IMR-90 (cell line): ENCODE results near the gene HOXB1. TPM values are rescaled to one million over a fixed set of nuclear protein-coding genes. Genes with fewer than 3 reads are reported as not detected.

Experiments used
- ATAC-seq: fragments of 200-7000 bp; cut with Tn5 transposase; 2 replicates; pipeline ENCODE4 v1.9.1; 2020; ENCODE audit warnings: low read depth, mild to moderate bottlenecking, moderate library complexity
- BruUV-seq: library from RNA; stranded (reverse); fragments of 400-500 nt; replicated peaks from 2 replicates; lab custom pipeline; 2021; lab: Mats Ljungman, UMichigan
- CTCF ChIA-PET: fragments of 300-600 bp; formaldehyde crosslinking; extraction: SDS; loops from one replicate; lab custom pipeline; 2021; ENCODE audit warnings: antibody characterized with exemption; lab: Yijun Ruan, JAX
- POLR2A ChIA-PET: fragments of 300-600 bp; sonication (Branson Sonifier 250); formaldehyde crosslinking; loops from one replicate; lab custom pipeline; 2022; ENCODE audit warnings: antibody characterized with exemption; ENCODE audit not compliant: unreplicated experiment; lab: Charles Lee
- DNase-seq: peaks from one replicate; pipeline ENCODE4 v3.0.0; 2013
- H2AFZ ChIP-seq: replicated peaks from 2 replicates; pipeline ENCODE3; 2013; ENCODE audit warnings: low read length, mild to moderate bottlenecking; ENCODE audit not compliant: poor library complexity
- H2AK5ac ChIP-seq: 2 replicates; pipeline ENCODE4 v1.6.1; 2013; ENCODE audit warnings: low read depth, low read length, inconsistent platforms
- H2AK9ac ChIP-seq: replicated peaks from 2 replicates; pipeline ENCODE3; 2013; ENCODE audit warnings: mild to moderate bottlenecking, low read depth, low read length, moderate library complexity; ENCODE audit not compliant: poor library complexity
- H2BK120ac ChIP-seq: 2 replicates; pipeline ENCODE4 v1.6.1; 2013; ENCODE audit warnings: low read depth, low read length, inconsistent platforms
- H2BK15ac ChIP-seq: 3 replicates; pipeline ENCODE4 v1.6.1; 2013; ENCODE audit warnings: low read depth, low read length, inconsistent platforms
- H2BK20ac ChIP-seq: 2 replicates; pipeline ENCODE4 v1.6.1; 2013; ENCODE audit warnings: low read depth, mild to moderate bottlenecking, inconsistent platforms, low read length, moderate library complexity
- H2BK5ac ChIP-seq: 2 replicates; pipeline ENCODE4 v1.6.1; 2013; ENCODE audit warnings: mild to moderate bottlenecking, low read depth, low read length, inconsistent platforms; ENCODE audit not compliant: poor library complexity, severe bottlenecking
- H3K14ac ChIP-seq: replicated peaks from 2 replicates; pipeline ENCODE4 v1.6.1; 2013; ENCODE audit warnings: low read depth, low read length, inconsistent platforms
- H3K18ac ChIP-seq: 2 replicates; pipeline ENCODE4 v1.6.1; 2013; ENCODE audit warnings: low read depth, low read length, control low read depth
- H3K23ac ChIP-seq: 2 replicates; pipeline ENCODE4 v1.6.1; 2013; ENCODE audit warnings: low read depth, low read length, inconsistent platforms
- H3K27ac ChIP-seq: 2 replicates; pipeline ENCODE4 v1.5.1; 2013; ENCODE audit warnings: mild to moderate bottlenecking, control low read depth, low read length; ENCODE audit not compliant: insufficient read depth
- H3K27me3 ChIP-seq: 2 replicates; pipeline ENCODE4 v1.6.1; 2013; ENCODE audit warnings: low read length; ENCODE audit not compliant: control insufficient read depth, insufficient read depth
- H3K36me3 ChIP-seq: 2 replicates; pipeline ENCODE4 v1.6.1; 2013; ENCODE audit warnings: low read length, mixed read lengths; ENCODE audit not compliant: control insufficient read depth, insufficient read depth
- H3K4ac ChIP-seq: 2 replicates; pipeline ENCODE4 v1.6.1; 2013; ENCODE audit warnings: low read depth, low read length, inconsistent platforms
- H3K4me1 ChIP-seq: 2 replicates; pipeline ENCODE4 v1.6.1; 2013; ENCODE audit warnings: low read length, mixed read lengths; ENCODE audit not compliant: control insufficient read depth, insufficient read depth
- H3K4me2 ChIP-seq: 2 replicates; pipeline ENCODE4 v1.6.1; 2013; ENCODE audit warnings: low read depth, mild to moderate bottlenecking, control low read depth, low read length, moderate library complexity
- H3K4me3 ChIP-seq: 2 replicates; pipeline ENCODE4 v1.5.1; 2013; ENCODE audit warnings: low read depth, mild to moderate bottlenecking, control low read depth, low read length, moderate library complexity; ENCODE audit not compliant: insufficient read depth
- H3K56ac ChIP-seq: 2 replicates; pipeline ENCODE4 v1.6.1; 2013; ENCODE audit warnings: low read length, inconsistent platforms; ENCODE audit not compliant: insufficient read depth; ENCODE audit errors: extremely low read depth
- H3K79me1 ChIP-seq, 2 experiments: 2 replicates each; pipeline ENCODE4 v1.6.1; 2013; ENCODE audit warnings: low read length in 2 of 2, inconsistent platforms in 1 of 2, low read depth in 1 of 2
- H3K9ac ChIP-seq: 2 replicates; pipeline ENCODE4 v1.6.1; 2013; ENCODE audit warnings: low read depth, low read length, control low read depth
- H3K9me1 ChIP-seq: 2 replicates; pipeline ENCODE4 v1.6.1; 2013; ENCODE audit warnings: low read length, inconsistent platforms; ENCODE audit not compliant: insufficient read depth
- H3K9me3 ChIP-seq: 2 replicates; pipeline ENCODE4 v1.6.1; 2013; ENCODE audit warnings: low read length; ENCODE audit not compliant: control insufficient read depth, insufficient read depth
- H4K20me1 ChIP-seq: 2 replicates; pipeline ENCODE4 v1.6.1; 2013; ENCODE audit warnings: low read length, inconsistent platforms; ENCODE audit not compliant: insufficient read depth
- H4K5ac ChIP-seq: 2 replicates; pipeline ENCODE4 v1.6.1; 2013; ENCODE audit warnings: mild to moderate bottlenecking, low read depth, low read length, control low read depth
- H4K8ac ChIP-seq, 2 experiments: 2 replicates each; pipeline ENCODE4 v1.6.1; 2013; ENCODE audit warnings: low read depth in 2 of 2, low read length in 2 of 2, control low read depth in 1 of 2, inconsistent platforms in 1 of 2
- H4K91ac ChIP-seq: 2 replicates; pipeline ENCODE4 v1.6.1; 2013; ENCODE audit warnings: low read depth, low read length, inconsistent platforms; ENCODE audit not compliant: insufficient read depth
- BHLHE40 ChIP-seq: fragments of 150-350 bp; IDR thresholded peaks from 2 replicates; pipeline ENCODE4 v1.6.1; 2016; ENCODE audit warnings: mild to moderate bottlenecking, low read depth, low read length
- CEBPB ChIP-seq: IDR thresholded peaks from 2 replicates; pipeline ENCODE4 v1.6.1; 2012; ENCODE audit warnings: low read depth, low read length, improper control_type of control experiment
- MAZ ChIP-seq: IDR thresholded peaks from 2 replicates; pipeline ENCODE4 v1.6.1; 2012; ENCODE audit warnings: low read depth, mild to moderate bottlenecking, low read length, improper control_type of control experiment, moderate library complexity, borderline replicate concordance
- SMC3 ChIP-seq: fragments of 150-350 bp; IDR thresholded peaks from 2 replicates; pipeline ENCODE4 v1.6.1; 2016; ENCODE audit warnings: low read depth, mild to moderate bottlenecking, antibody characterized with exemption, low read length, moderate library complexity
- WGBS, 2 experiments: methylation state at CpG; one replicate each; pipeline versions ENCODE4 v1.1.5 to v1.1.7; 2013; ENCODE audit warnings: missing lambda C conversion rate in 2 of 2; ENCODE audit not compliant: insufficient read length in 1 of 2; ENCODE audit errors: extremely low coverage in 2 of 2; 5-methylcytosine and 5-hydroxymethylcytosine counted together
- dilution Hi-C: fragments of 300-500 bp; cut with HindIII; formaldehyde crosslinking; loops from one replicate; pipeline ENCODE4 v1.14.3; 2018; ENCODE audit warnings: low sequenced_read_pairs; ENCODE audit not compliant: unreplicated experiment
- in situ Hi-C: fragments of 300-500 bp; cut with MboI; formaldehyde crosslinking; loops from 3 replicates; pipeline ENCODE4 v1.14.3; 2019; ENCODE audit warnings: low sequenced_read_pairs, inconsistent platforms, mixed read lengths
- intact Hi-C: fragments of 100-400 bp; cut with micrococcal nuclease; formaldehyde crosslinking; loops from 2 replicates; pipeline ENCODE4 v1.10.0; 2022
- polyA plus RNA-seq, 3 experiments: library from polyadenylated mRNA; depleted of rRNA; stranded (reverse); fragments of >200 nt; gene quantifications; 2 replicates each; pipeline ENCODE4 v1.2.3, GENCODE V29; 2012; ENCODE audit warnings: low replicate concordance in 1 of 3
- total RNA-seq: library from RNA; depleted of rRNA; stranded (reverse); fragments of >200 nt; gene quantifications from 2 replicates; pipeline ENCODE4 v1.2.3, GENCODE V29; 2012

The HOXB1 gene
- total and polyA plus RNA-seq, 2 of the 4 experiments (the other 2 are of a cell fraction) = not detected

GRCh38 chr17:48522031-48522653, 8.7 kb downstream of the HOXB1 start:
- H3K36me3 ChIP-seq = no peaks in the 10 kb centered on the region
- WGBS, 2 experiments = no CpG with 5 or more reads among the region's 8 CpGs
- no peak overlapping the region for H2BK5ac ChIP-seq
- peak; percentile 62 for ATAC-seq
- CTCF ChIA-PET = interaction anchor here (0.6 to 2.0 kb wide), 5 partner anchors 16 to 182 kb away, joined by 3 to 6 read pairs (median 4); no protein-coding TSS in a partner anchor
- H3K9me3 ChIP-seq = no peaks in the 10 kb centered on the region
- H3K23ac ChIP-seq = no peak overlapping the region
- peak overlapping the region; percentile 56; the same call in 1 of the 2 replicates for H3K14ac ChIP-seq
- peak overlapping the region; percentile 5; the same call in 1 of the 2 replicates for H3K4me2 ChIP-seq
- peak overlapping the region; percentile 47 for H4K91ac ChIP-seq
- peak overlapping the region; percentile 65; the same call in 1 of the 2 replicates for H3K27ac ChIP-seq
- in situ Hi-C loops (no loop called here), dilution Hi-C loops (no loop called here), intact Hi-C loops (no loop called here)
- peak overlapping the region; percentile 35 for H2AFZ ChIP-seq
- BruUV-seq = no TSS peak
- H2BK20ac ChIP-seq = 0 out of 2 replicates have a peak overlapping the region, but pooled peaks have one; percentile 28
- H3K79me1 ChIP-seq = no peaks in the 10 kb centered on the region
- H3K56ac ChIP-seq = no peak overlapping the region
- DNase-seq = peak; percentile 58
- H2AK9ac ChIP-seq = peak overlapping the region; percentile 37
- H4K8ac ChIP-seq = peak overlapping the region; percentile 38 to 56; a peak in 2 of 4 replicates
- TF ChIP-seq BHLHE40 (no peak), CEBPB (no peak), SMC3 (no peak), MAZ (peak; percentile 48; the same call in 1 of the 2 replicates)
- H2AK5ac ChIP-seq = peak overlapping the region; percentile 18; the same call in 1 of the 2 replicates
- 0 out of 2 replicates have a peak overlapping the region, but pooled peaks have one; percentile 13 for H3K18ac ChIP-seq
- POLR2A ChIA-PET = no interaction called here
- H4K5ac ChIP-seq = no peak overlapping the region; the same call in 1 of the 2 replicates
- peak overlapping the region; percentile 71 for H3K4ac ChIP-seq
- peak overlapping the region; percentile 33; the same call in 1 of the 2 replicates for H2BK120ac ChIP-seq
- peaks cover 5% of the 10 kb centered on the region; the same call in 1 of the 2 replicates for H3K9me1 ChIP-seq
- H3K27me3 ChIP-seq = peaks cover 13% of the 10 kb centered on the region
- H3K4me3 ChIP-seq = no peak overlapping the region
- peaks cover 16% of the 10 kb centered on the region for H3K4me1 ChIP-seq
- no peak overlapping the region for H3K9ac ChIP-seq
- no peaks in the 10 kb centered on the region for H4K20me1 ChIP-seq
- peak overlapping the region; percentile 50; the same call in 2 of the 3 replicates for H2BK15ac ChIP-seq
